Osteoblast (primary cell): ENCODE measurements around the gene CSNK1A1. TPM values are rescaled to one million over a fixed set of nuclear protein-coding genes. Genes with fewer than 3 reads are reported as not detected.

Source experiments
- DNase-seq: peaks from one replicate; pipeline ENCODE4 v3.0.0; 2011; ENCODE audit warnings: low spot score, mixed read lengths; ENCODE audit not compliant: insufficient read length; ENCODE audit errors: missing footprints
- H2AFZ ChIP-seq: 2 replicates; pipeline ENCODE4 v1.6.0; 2011; ENCODE audit warnings: mild to moderate bottlenecking, low read length
- H3K27ac ChIP-seq: 2 replicates; pipeline ENCODE4 v1.5.1; 2011; ENCODE audit warnings: mild to moderate bottlenecking, low read depth, low read length, moderate library complexity
- H3K27me3 ChIP-seq: 2 replicates; pipeline ENCODE4 v1.6.0; 2012; ENCODE audit warnings: mild to moderate bottlenecking, control low read depth, inconsistent platforms, low read length, moderate library complexity; ENCODE audit not compliant: insufficient read depth
- H3K36me3 ChIP-seq: 2 replicates; pipeline ENCODE4 v1.5.1; 2011; ENCODE audit warnings: mild to moderate bottlenecking, low read length, control low read depth, moderate library complexity; ENCODE audit not compliant: insufficient read depth
- H3K4me1 ChIP-seq: 2 replicates; pipeline ENCODE4 v1.5.1; 2011; ENCODE audit warnings: mild to moderate bottlenecking, low read length, control low read depth, moderate library complexity; ENCODE audit not compliant: insufficient read depth
- H3K4me2 ChIP-seq: 2 replicates; pipeline ENCODE4 v1.6.0; 2011; ENCODE audit warnings: mild to moderate bottlenecking, low read length; ENCODE audit not compliant: insufficient read depth
- H3K4me3 ChIP-seq: fragments of 200-600 bp; sonication (generic); 3 replicates; pipeline ENCODE4 v1.5.1; 2012; ENCODE audit warnings: mild to moderate bottlenecking, low read length, inconsistent platforms; ENCODE audit not compliant: insufficient read depth
- H3K79me2 ChIP-seq: 2 replicates; pipeline ENCODE4 v1.6.0; 2012; ENCODE audit warnings: mild to moderate bottlenecking, low read length, control low read depth, inconsistent platforms; ENCODE audit not compliant: insufficient read depth
- H3K9me3 ChIP-seq: 2 replicates; pipeline ENCODE4 v1.5.1; 2011; ENCODE audit warnings: low read depth, low read length, control low read depth
- H4K20me1 ChIP-seq: 2 replicates; pipeline ENCODE4 v1.6.0; 2012; ENCODE audit warnings: mild to moderate bottlenecking, low read length, control low read depth; ENCODE audit not compliant: insufficient read depth
- CTCF ChIP-seq: IDR thresholded peaks from 2 replicates; pipeline ENCODE4 v1.5.1; 2011; ENCODE audit warnings: mild to moderate bottlenecking, low read depth, low read length, moderate library complexity; ENCODE audit errors: extremely low read depth
- total RNA-seq: library from RNA; depleted of rRNA; stranded (reverse); fragments of >200 nt; gene quantifications from 2 replicates; pipeline ENCODE4 v1.2.3, GENCODE V29; 2012

Gene CSNK1A1
- total RNA-seq, 1 donor = 497 TPM

DNA sequence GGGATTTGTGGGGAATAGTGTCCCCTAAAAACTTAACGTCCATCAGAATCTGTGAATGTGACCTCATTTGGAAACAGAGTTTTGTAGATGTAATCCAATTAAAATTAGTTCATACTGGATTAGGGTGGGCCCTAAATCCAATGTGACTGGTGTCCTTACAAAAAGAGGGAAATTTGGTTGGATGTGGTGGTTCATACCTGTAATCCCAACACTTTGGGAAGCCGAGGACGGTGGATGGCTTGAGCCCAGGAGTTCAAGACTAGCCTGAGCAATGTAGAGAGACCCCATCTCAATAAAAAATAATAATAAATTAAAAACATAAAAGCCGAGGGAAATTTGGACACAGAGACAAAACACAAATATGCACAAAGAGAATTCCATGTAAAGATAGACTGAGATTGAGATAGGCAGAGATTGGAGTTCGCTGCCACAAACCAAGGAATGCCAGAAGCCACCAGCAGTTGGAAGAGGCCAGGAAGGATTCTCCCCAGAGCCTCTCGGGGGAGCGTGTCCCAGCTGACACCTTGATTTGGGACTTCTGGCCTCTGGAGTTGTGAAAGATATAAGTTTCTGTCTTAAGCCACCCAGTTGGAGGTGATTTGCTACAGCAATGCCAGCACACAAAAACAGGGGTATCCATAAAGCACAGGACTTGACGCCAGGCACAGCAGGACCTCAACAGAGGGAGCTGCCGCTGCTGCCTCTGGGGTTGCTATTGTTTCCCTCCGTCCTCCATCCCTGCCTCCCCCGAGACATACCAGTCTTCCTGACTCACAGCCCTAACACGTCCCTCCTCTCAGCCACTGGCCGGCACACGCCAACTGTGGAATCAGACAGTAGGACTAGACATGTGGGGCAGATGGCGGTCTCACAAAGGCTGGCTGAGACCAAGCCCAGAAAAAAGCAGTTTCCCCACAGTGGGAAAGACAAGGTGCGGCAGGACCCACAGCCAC lies 98.3 kb downstream of the CSNK1A1 start:
- no peaks in the 10 kb centered on the region for H4K20me1 ChIP-seq
- peak; percentile 19 for TF ChIP-seq CTCF
- DNase-seq = peak; percentile 94
- no peaks in the 10 kb centered on the region for H3K9me3 ChIP-seq
- no peaks in the 10 kb centered on the region for H3K79me2 ChIP-seq
- peak overlapping the region; percentile 91 for H3K27ac ChIP-seq
- H3K4me2 ChIP-seq = peak overlapping the region; percentile 45
- peaks cover 39% of the 10 kb centered on the region for H3K4me1 ChIP-seq
- no peak overlapping the region for H3K4me3 ChIP-seq
- no peaks in the 10 kb centered on the region for H3K27me3 ChIP-seq
- H3K36me3 ChIP-seq = no peaks in the 10 kb centered on the region
- peak overlapping the region; percentile 86 for H2AFZ ChIP-seq

- peak; percentile 84 for DNase-seq
- Histone ChIP-seq H3K27me3 (no peaks in the 10 kb centered on the region), H2AFZ (peak overlapping the region; percentile 86), H3K36me3 (no peaks in the 10 kb centered on the region), H3K27ac (peak overlapping the region; percentile 91), H3K4me2 (no peak overlapping the region), H4K20me1 (no peaks in the 10 kb centered on the region), H3K4me3 (no peak overlapping the region), H3K79me2 (no peaks in the 10 kb centered on the region), H3K9me3 (no peaks in the 10 kb centered on the region), H3K4me1 (peaks cover 39% of the 10 kb centered on the region)
- no peak for TF ChIP-seq CTCF
Observed at GRCh38 chr5:149452007-149452664, 99.1 kb downstream of the CSNK1A1 start.

GRCh38 chr5:149450199-149450598 lies 101.0 kb downstream of the CSNK1A1 start:
- Histone ChIP-seq H3K36me3 (no peaks in the 10 kb centered on the region), H4K20me1 (no peaks in the 10 kb centered on the region), H3K79me2 (no peaks in the 10 kb centered on the region), H3K27ac (peak overlapping the region; percentile 37), H3K4me1 (peaks cover 41% of the 10 kb centered on the region), H2AFZ (peak overlapping the region; percentile 51), H3K4me2 (no peak overlapping the region), H3K9me3 (no peaks in the 10 kb centered on the region), H3K27me3 (no peaks in the 10 kb centered on the region), H3K4me3 (no peak overlapping the region)
- DNase-seq = peak; percentile 81
- no peak for TF ChIP-seq CTCF
